ENCODE results near the gene TLK1. TPM values are rescaled to one million over a fixed set of nuclear protein-coding genes. Genes with fewer than 3 reads are reported as not detected.

Gene TLK1
- total and polyA plus RNA-seq, 8 donors = 9.7 to 43.4 (median 32.6) TPM

DNA sequence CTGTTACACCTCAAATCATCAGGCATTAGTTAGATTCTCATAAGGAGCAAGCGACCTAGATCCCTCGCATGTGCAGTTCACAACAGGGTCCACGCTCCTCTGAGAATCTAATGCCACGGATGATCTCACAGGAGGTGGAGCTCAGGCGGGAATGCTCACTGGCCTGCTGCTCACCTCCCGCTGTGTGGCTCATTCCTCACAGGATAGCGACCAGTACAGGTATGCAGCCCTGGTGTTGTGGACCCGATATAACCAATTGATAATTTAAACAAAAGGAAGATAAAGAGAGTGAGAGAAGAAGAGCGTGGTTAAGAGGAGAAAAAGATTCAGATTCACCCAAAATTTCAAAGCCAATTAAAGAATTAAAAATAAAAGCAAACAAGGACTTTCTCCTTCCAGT lies 20.8 kb downstream of the TLK1 start:
- TF ChIP-seq, protein P1, sequence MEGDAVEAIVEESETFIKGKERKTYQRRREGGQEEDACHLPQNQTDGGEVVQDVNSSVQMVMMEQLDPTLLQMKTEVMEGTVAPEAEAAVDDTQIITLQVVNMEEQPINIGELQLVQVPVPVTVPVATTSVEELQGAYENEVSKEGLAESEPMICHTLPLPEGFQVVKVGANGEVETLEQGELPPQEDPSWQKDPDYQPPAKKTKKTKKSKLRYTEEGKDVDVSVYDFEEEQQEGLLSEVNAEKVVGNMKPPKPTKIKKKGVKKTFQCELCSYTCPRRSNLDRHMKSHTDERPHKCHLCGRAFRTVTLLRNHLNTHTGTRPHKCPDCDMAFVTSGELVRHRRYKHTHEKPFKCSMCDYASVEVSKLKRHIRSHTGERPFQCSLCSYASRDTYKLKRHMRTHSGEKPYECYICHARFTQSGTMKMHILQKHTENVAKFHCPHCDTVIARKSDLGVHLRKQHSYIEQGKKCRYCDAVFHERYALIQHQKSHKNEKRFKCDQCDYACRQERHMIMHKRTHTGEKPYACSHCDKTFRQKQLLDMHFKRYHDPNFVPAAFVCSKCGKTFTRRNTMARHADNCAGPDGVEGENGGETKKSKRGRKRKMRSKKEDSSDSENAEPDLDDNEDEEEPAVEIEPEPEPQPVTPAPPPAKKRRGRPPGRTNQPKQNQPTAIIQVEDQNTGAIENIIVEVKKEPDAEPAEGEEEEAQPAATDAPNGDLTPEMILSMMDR (IDR thresholded peaks at IDR 0.05) = no peak
- H3K4me1 ChIP-seq = peaks cover 22 to 47% (median 47%) of the 10 kb centered on the region in 3 donors
- H3K36me3 ChIP-seq = no peaks in the 10 kb centered on the region
- DNase-seq (no peak), ATAC-seq (no peak), FAIRE-seq (no peak)
- H3K27me3 ChIP-seq = no peaks in the 10 kb centered on the region
- no peak overlapping the region for H3K27ac ChIP-seq
- no peaks in the 10 kb centered on the region for H3K9me3 ChIP-seq
- H3K4me3 ChIP-seq = no peak overlapping the region
- intact Hi-C loops (cut with DNase I) = no loop called here
- WGBS, 2 donors = 91 to 96% methylated on average over 9 of the region's 9 CpGs

DNA sequence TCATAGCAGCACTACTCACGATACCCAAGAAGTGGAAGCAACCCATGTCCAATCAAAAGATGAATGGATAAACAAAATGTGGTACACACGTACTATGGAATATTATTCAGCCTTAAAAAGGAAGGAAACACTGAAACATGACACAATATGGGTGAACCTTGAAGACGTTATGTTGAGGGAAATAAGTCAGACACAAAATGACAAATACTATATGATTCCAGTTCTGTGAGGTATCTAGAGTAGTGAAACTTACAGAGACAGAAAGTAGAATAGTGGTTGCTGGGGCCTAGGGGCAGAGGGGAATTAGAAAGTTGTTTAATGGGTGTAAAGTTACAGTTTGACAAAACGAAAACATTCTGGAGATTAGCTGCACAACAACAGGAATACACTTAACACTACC lies 24.7 kb downstream of the TLK1 start:
- Histone ChIP-seq H3K36me3 (no peaks in the 10 kb centered on the region), H3K27me3 (no peaks in the 10 kb centered on the region), H3K4me1 (peaks cover 14 to 44% (median 39%) of the 10 kb centered on the region in 3 donors), H3K27ac (no peak overlapping the region), H3K4me3 (no peak overlapping the region), H3K9me3 (no peaks in the 10 kb centered on the region)
- DNase-seq (no peak), ATAC-seq (no peak), FAIRE-seq (no peak)
- TF ChIP-seq, protein P1 (IDR thresholded peaks at IDR 0.05) = no peak
- WGBS, 2 donors = 81 to 88% methylated on average over 4 of the region's 4 CpGs
- intact Hi-C loops (cut with DNase I) = no loop called here

DNA sequence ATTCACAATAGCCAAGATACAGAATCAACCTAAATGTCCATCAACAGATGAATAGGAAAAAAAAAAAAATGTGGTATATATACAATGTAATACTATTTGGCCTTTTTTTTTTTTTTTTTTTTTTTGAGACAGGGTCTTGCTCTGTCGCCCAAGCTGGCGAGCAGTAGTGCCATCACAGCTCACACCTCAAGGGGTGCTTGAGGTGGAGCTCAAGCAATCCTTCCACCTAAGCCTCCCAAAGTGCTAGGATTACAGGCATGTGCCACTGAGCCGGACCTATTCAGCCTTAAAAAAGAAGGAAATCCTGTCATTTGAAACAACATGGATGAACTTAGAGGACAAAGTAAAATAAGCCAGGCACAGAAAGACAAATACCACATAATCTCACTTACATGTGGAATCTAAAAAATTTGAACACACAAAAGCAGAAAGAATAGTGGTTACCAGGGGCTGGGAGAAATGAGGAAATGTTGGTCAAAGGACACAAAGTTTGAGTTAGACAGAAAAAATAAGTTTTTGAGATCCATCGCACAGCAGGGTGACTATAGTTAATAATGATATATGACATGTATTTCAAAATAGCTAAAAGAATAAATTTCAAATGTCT lies 26.0 kb downstream of the TLK1 start:
- DNase-seq = no peak
- 91 to 93% methylated on average over 4 of the region's 4 CpGs for WGBS, 2 donors
- H3K27me3 ChIP-seq = no peaks in the 10 kb centered on the region
- peaks cover 6 to 41% (median 36%) of the 10 kb centered on the region in 3 donors for H3K4me1 ChIP-seq
- no peak for ATAC-seq
- H3K27ac ChIP-seq = no peak overlapping the region
- H3K9me3 ChIP-seq = no peaks in the 10 kb centered on the region
- TF ChIP-seq, protein P1 (IDR thresholded peaks at IDR 0.05) = no peak
- H3K4me3 ChIP-seq = no peak overlapping the region
- H3K36me3 ChIP-seq = no peaks in the 10 kb centered on the region
- intact Hi-C loops (cut with DNase I) = no loop called here
- FAIRE-seq = no peak

DNA sequence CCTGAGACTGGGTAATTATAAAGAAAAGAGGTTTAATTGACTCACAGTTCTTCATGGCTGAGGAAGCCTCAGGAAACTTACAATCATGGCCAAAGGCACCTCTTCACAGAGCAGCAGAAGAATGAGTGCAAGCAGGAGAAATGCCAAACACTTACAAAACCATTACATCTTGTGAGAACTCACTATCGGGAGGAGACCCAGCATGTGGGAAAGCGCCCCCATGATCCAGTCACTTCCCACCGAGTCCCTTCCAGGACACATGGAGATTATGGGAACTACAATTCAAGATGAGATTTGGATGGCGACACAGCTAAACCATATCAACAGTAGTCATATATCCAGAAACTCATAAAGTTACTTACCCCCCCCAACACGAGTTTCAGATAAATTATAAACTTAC lies 28.6 kb downstream of the TLK1 start:
- H3K4me3 ChIP-seq = no peak overlapping the region
- no peaks in the 10 kb centered on the region for H3K9me3 ChIP-seq
- H3K4me1 ChIP-seq = peaks cover 6 to 24% (median 20%) of the 10 kb centered on the region in 3 donors
- WGBS, 2 donors = 76 to 89% methylated on average over 5 of the region's 5 CpGs
- intact Hi-C loops (cut with DNase I) = no loop called here
- no peak overlapping the region for H3K27ac ChIP-seq
- no peak for DNase-seq
- no peak for FAIRE-seq
- ATAC-seq = no peak
- H3K27me3 ChIP-seq = no peaks in the 10 kb centered on the region
- no peaks in the 10 kb centered on the region for H3K36me3 ChIP-seq
- TF ChIP-seq, protein P1 (IDR thresholded peaks at IDR 0.05) = no peak

DNA sequence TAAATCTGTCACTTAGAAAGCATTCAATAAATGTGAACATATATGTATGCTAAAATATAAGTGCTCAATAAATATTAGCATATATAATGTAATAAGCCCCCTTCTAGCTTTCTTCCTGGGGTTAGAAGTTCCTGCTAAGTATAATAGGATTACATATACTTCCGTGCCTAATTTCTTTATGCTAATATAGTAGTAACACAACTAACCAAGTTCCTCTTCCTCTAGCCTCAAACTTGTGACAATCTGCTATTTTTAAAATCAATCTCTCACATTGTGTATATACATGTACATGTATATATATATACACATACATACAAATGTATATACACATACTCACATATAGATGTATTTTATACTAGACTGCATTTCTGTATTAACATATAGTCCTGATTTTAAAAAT lies 32.2 kb downstream of the TLK1 start:
- H3K36me3 ChIP-seq = no peaks in the 10 kb centered on the region
- intact Hi-C loops (cut with DNase I) = no loop called here
- H3K27me3 ChIP-seq = no peaks in the 10 kb centered on the region
- WGBS, 2 donors = 54 to 71% methylated on average over 1 of the region's 1 CpG
- H3K9me3 ChIP-seq = no peaks in the 10 kb centered on the region
- FAIRE-seq (no peak), ATAC-seq (no peak), DNase-seq (no peak)
- H3K4me3 ChIP-seq = no peak overlapping the region
- no peak overlapping the region for H3K27ac ChIP-seq
- TF ChIP-seq, protein P1 (IDR thresholded peaks at IDR 0.05) = no peak
- peaks cover 3 to 18% (median 17%) of the 10 kb centered on the region in 3 donors for H3K4me1 ChIP-seq
